ENCODE measurements around the gene SLFN5.
A peak's percentile ranks its signal among the peaks of the same experiment; 100 is the strongest.
"Not testable (repeated sequence)": the region's sequence is repeated elsewhere in the genome, so short reads cannot be mapped to it uniquely, and the experiment has no call there.

SLFN5 gene

GRCh38 chr17:35242805-35243560 is at the start of gene SLFN5:
TSS of gene SLFN5 (plus strand) at chr17:35243072. CDS start at chr17:35258691, 15,619 bp downstream.
- DNase-seq (ENCODE audit: low read depth), result peak; percentile 93

DNA sequence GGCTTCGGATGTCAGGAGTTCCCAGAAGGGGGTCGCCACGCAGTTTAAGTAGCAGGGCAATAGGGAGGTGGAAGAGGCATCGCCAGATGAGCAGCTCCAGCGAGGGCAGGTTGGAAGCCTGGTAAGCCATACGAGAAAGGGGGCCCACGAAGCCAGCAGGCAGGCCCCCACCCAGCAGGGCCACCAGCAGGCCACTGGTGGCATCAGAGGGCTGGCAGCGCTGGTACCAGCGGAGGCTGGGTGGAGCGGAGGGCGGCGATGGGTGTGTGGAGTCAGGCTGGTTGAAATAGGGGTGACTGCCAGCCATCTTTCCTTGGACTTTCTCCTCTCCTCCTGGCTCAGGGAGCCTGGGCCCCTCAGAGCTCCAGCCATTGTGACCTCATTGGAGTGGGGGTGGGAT is 48.9 kb upstream of the SLFN5 start, which contains the start of gene SLC35G3:
SLC35G3 (minus strand) TSS at position 393 of the 400 bp plus-strand sequence; CDS start at position 307, 86 bp downstream.
- not testable (repeated sequence) for DNase-seq (ENCODE audit: low read depth)

GRCh38 chr17:35195062-35195461 is 47.8 kb upstream of the SLFN5 start:
- not testable (repeated sequence) for DNase-seq (ENCODE audit: low read depth)

GRCh38 chr17:35202582-35202981 is 40.3 kb upstream of the SLFN5 start:
- not testable (repeated sequence) for DNase-seq (ENCODE audit: low read depth)

DNA sequence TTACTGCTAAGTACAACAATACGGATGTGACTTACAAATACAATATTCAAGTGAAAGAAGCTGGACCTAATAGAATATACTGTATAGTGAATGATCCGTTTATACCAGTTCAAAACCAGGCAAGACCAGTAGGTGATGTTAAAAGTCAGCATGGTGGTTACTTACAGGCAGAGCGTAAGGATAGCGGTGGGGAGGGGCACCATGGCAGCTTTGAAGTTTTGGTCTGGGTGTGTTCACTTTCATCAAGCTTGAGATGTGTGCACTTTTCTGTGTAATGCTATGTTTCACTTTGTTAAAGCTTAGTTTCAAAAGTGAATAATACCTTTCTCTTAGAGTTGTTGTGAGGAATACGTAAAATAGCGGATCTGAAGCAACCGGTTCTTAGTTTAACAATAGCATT is 32.1 kb upstream of the SLFN5 start:
- no peak for DNase-seq (ENCODE audit: low read depth)

DNA sequence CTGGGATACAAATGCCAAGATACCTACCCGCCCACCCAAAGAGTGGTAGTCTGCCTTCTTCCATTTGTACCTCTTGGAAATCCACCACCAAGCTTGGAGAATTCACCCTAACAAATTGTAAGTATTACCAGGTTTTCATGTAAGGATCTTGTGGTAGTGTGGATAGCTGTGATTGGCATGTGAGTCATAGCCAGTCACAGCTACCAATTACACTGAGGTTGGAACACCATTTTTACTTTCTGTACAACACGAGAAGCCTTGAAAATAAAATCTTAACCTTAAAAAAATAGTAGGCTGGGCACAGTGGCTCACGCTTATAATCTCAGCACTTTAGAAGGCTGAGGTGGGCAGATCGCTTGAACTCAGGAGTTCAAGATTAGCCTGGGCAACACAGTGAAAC is 30.2 kb upstream of the SLFN5 start:
- DNase-seq (ENCODE audit: low read depth), result no peak

GRCh38 chr17:35213412-35213940 is 29.4 kb upstream of the SLFN5 start:
- no peak for DNase-seq (ENCODE audit: low read depth)

DNA sequence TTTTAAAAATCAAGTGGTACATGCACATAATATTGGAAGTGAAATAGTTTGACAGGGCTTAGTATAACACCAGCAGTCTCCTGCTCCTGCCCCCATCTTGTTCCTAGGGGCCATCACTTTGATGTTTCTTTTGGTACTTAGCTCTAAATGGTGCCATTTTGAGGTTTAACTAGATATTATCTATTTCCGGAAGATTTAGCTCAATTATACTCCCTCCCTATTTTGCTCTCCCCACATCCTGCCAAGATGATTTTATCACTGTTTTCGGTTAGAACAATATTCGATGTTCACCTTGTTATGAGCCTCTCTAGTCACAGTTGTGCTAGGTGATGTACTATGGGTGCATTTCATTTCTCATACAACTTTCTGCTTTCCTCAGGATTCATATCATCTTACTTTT is 28.7 kb upstream of the SLFN5 start:
- DNase-seq (ENCODE audit: low read depth), result no peak

- no peak for DNase-seq (ENCODE audit: low read depth)
Measured at GRCh38 chr17:35214631-35215273, 28.1 kb upstream of the SLFN5 start.

- no peak for DNase-seq (ENCODE audit: low read depth)
Measured at GRCh38 chr17:35217107-35217506, 25.8 kb upstream of the SLFN5 start.

DNA sequence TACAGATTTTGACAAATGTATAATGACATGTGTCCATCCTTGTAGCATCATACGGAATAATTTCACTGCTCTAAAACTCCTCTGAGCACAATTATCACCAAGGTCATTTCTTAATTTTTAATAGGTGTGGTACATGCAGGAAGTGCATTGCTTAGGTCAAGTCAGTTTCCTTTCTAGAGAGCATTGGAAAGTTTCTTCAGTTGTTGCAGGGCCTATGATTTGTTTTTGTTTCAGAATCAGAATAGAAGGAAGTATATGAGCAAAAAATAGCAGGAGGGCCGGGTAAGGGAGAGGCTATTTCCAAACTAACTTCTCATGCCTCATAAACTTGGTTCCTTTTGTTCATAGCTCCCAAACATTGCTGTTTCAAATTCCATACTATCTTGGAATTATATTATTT is 24.0 kb upstream of the SLFN5 start:
- DNase-seq (ENCODE audit: low read depth), result no peak

DNA sequence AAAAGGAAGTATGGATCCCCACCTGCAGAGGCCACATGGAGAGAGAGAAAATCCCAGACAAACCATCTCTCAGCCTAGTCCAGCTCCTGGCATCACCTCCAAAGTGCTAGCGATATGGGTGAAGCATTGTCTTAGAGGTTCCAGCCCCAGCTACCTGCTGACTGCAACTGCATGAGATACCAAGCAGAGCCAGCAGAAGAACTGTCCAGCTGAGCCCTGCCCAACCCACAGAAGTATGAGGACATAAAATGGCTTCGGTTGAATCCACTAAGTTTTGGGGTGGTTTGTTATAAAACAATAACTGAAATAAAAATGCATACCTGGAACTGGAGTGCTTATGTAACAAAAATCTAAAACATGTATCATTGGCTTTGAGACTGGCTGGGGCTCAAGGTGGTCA is 20.4 kb upstream of the SLFN5 start:
- DNase-seq (ENCODE audit: low read depth), result no peak

- no peak for DNase-seq (ENCODE audit: low read depth)
Measured at GRCh38 chr17:35224436-35224835, 18.4 kb upstream of the SLFN5 start.

DNA sequence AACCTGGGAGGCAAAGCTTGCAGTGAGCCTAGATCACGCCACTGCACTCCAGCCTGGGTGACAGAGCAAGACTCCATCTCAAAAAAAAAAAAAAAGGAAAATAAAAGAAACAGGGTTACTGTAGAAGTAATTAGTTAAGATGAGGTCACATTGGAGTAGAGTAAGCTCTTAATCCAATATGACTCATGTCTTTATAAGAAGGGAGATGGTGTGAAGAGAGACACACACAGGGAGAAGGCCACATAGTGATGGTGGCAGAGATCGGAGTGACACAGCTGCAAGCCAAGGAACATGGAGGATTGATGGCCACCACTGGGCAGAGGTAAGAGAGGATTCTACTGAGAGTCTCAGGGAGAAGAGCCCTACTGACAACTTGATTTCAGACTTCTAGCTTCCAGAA is 15.3 kb upstream of the SLFN5 start:
- DNase-seq (ENCODE audit: low read depth), result no peak

DNA sequence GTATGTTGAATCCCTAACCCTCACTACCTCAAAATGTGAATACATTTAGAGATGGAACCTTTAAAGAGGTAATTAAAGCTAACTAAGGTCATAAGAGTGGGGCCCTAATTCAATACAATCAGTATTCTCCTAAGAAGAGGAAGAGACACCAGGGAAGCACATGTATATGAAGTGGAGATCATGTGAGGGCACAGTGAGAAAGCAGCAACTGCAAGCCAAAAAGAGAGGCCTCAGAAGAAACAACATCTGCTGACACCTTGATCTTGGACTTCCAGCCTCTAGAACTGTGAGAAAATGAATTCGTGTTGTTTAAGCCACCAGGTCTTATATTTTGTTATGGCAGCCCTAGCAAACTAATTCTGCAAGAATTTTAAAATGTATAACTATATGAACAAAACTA is 13.2 kb upstream of the SLFN5 start:
- DNase-seq (ENCODE audit: low read depth), result no peak

GRCh38 chr17:35234315-35234714 is 8.6 kb upstream of the SLFN5 start:
- not testable (repeated sequence) for DNase-seq (ENCODE audit: low read depth)

DNA sequence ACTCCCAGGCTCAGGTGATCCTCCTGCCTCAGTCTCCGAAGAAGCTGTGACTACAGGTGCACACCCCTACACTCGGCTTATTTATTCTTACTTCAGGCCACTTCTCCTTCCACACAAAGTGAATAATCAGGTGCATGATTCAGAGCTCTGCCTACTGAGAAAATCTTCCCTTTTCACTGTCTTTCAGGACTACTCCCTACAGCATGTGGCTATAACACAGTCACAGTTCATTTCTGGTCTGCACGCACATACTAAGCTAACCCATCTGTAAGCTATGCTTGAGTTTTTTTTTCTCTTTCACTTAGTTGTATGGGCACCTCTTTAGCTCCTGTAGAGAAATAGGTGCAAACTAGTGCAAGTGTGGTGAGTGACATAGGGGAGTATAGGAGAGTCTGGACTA is 7.6 kb upstream of the SLFN5 start:
- no peak for DNase-seq (ENCODE audit: low read depth)

GRCh38 chr17:35235917-35236316 is 7.0 kb upstream of the SLFN5 start:
- no peak for DNase-seq (ENCODE audit: low read depth)

DNA sequence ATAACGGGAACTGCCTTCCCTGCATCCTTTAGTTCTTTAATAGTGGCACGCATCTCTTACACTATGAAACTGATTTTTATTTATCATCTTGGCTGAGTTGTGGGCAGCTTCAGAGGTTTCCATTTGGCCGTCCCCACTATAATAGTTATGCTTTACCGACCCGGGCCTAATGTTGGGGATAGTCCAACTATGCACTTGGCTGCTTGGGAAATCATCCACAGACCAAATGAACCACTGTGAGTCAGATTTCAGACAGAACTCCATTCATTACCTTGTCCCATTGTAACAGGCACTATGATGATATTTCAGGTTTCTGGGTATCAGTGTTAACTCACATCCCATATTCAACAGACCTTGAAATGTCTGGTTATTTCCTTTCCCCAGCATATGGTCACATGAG is 6.1 kb upstream of the SLFN5 start:
- DNase-seq (ENCODE audit: low read depth), result no peak

DNA sequence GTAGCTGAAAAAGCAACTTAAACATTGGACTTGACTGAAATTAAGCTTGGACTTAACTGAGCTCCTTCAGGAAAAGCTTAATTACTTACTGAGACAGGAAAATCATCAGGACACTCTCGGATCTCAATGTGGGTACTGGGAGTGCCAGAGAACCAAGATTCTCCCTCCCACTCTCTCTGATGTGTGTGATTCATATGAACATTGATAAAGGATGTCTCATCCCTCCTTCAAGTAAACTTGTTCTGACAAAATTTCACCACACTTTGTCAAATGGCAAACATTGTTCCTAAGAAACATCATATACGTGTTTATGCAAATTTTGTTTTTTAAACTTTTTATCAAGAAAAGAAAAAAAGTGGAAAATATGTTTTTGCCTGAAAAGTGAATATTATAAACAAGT is 4.1 kb upstream of the SLFN5 start:
- no peak for DNase-seq (ENCODE audit: low read depth)

DNA sequence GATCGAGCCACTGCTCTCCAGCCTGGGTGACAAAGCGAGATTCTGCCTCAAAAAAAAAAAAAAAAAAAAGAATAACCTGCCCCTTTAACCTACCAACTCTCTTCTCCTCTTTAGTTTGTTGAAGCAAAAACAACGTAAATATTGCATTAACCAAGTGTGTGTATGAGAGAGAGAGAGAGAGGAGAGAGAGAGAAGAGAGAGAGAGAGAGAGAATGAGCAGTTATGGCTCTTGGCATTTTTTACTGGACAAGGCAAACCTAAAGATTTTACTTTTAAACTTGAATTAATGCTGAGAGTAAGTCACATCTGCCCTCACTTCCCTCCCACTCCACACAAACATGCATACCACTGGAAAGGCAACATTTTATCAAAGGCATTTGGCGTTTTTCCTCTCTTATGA is 3.0 kb upstream of the SLFN5 start:
- no peak for DNase-seq (ENCODE audit: low read depth)

- no peak for DNase-seq (ENCODE audit: low read depth)
Measured at GRCh38 chr17:35240861-35241260, 2.0 kb upstream of the SLFN5 start.

- DNase-seq (ENCODE audit: low read depth), result peak; percentile 24
Measured at GRCh38 chr17:35241520-35241919, 1.4 kb upstream of the SLFN5 start.

Measured in activated T-cell treated with anti-CD3 and anti-CD28 coated beads for 1 hour (primary cell).